ENCODE measurements around the gene NACC1. TPM values are rescaled to one million over a fixed set of nuclear protein-coding genes. Genes with fewer than 3 reads are reported as not detected.

The NACC1 gene
- total and polyA plus RNA-seq, 2 of the 8 experiments (the other 6 are each of a cell fraction or from before 2014, with no cell fraction given) = 234 to 301 TPM

- no peak for TF ChIP-seq CHD7 (IDR thresholded peaks at IDR 0.05; ENCODE audit: insufficient replicate concordance, low read length)
- no peak for TF ChIP-seq SRF (IDR thresholded peaks at IDR 0.05; ENCODE audit: low read depth, low read length)
- no peak for TF ChIP-seq JUN (IDR thresholded peaks at IDR 0.05; ENCODE audit: low read depth, low read length)
- TF ChIP-seq CTCF (IDR thresholded peaks at IDR 0.05; ENCODE audit: control extremely low read depth in 1 of 3, insufficient read depth in 1 of 3, low read depth in 1 of 3, low read length in 3 of 3) = no peak
- no peak for TF ChIP-seq RAD21 (IDR thresholded peaks at IDR 0.05 in 1 of 2, conservative IDR thresholded peaks at IDR 0.05 in 1 of 2; ENCODE audit: low read depth in 2 of 2, low read length in 2 of 2)
- TF ChIP-seq KDM1A (IDR thresholded peaks at IDR 0.05; ENCODE audit: borderline replicate concordance, low read length) = peak; percentile 81; the same call in 1 of the 2 replicates
- TF ChIP-seq PHF8 (conservative IDR thresholded peaks at IDR 0.05; ENCODE audit: low read depth, low read length) = peak; percentile 43
Observed at GRCh38 chr19:13118424-13119193, 545 bp downstream of the NACC1 start (continued).

Data from H1 (cell line).